ENCODE results near the gene MICU1. TPM values are rescaled to one million over a fixed set of nuclear protein-coding genes. Genes with fewer than 3 reads are reported as not detected.
"Not testable (repeated sequence)": the region's sequence is repeated elsewhere in the genome, so short reads cannot be mapped to it uniquely, and the experiment has no call there.

MICU1 gene
- total and polyA plus RNA-seq, 3 donors from 2014 or later = 34.7 to 42.7 (median 38.9) TPM

- Histone ChIP-seq H3K27me3 (no peaks in the 10 kb centered on the region), H3K4me1 (no peaks in the 10 kb centered on the region), H3K27ac (no peak overlapping the region), H3K4me3 (no peak overlapping the region), H3K36me3 (ENCODE audit: low read depth, missing control alignments) (no peaks in the 10 kb centered on the region), H3K9me3 (no peaks in the 10 kb centered on the region)
- intact Hi-C loops (cut with DNase I; ENCODE audit: low total_unique reads) = no loop called here
- 83 to 95% methylated on average over 2 to 12 of the region's 12 CpGs for WGBS, 2 donors
- TF ChIP-seq CTCF (IDR thresholded peaks at IDR 0.05) = no peak
- TF ChIP-seq POLR2A (IDR thresholded peaks at IDR 0.05) = no peak
- DNase-seq = no peak
Observed at GRCh38 chr10:72435570-72435969, 190.3 kb downstream of the MICU1 start.

DNA sequence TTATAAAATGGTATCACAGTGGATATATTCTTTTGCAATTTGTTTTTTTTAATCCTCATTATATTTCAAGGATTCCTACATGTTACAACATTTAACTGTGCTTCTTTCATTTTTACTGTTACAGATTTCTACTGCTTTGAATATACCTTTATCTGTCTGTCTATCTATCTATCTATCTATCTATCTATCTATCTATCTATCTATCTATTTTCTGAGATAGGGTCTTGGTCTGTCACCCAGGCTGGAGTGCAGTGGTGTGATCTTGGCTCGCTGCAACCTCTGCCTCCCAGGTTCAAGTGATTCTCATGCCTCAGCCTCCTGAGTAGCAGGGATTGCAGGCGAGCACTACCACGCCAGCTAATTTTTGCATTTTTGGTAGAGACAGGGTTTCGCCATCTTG, 194.9 kb downstream of the MICU1 start:
- DNase-seq; H3K4me3 ChIP-seq; H3K27me3 ChIP-seq; H3K27ac ChIP-seq; H3K9me3 ChIP-seq; H3K36me3 ChIP-seq (ENCODE audit: low read depth, missing control alignments); intact Hi-C loops (cut with DNase I; ENCODE audit: low total_unique reads); H3K4me1 ChIP-seq: not testable (repeated sequence)
- 94 to 97% methylated on average over 4 of the region's 4 CpGs for WGBS, 2 donors

GRCh38 chr10:72429931-72430330, 195.9 kb downstream of the MICU1 start:
- H3K27ac ChIP-seq = no peak overlapping the region
- WGBS, 2 donors = 47 to 75% methylated on average over 1 of the region's 1 CpG
- no peak overlapping the region for H3K4me3 ChIP-seq

DNA sequence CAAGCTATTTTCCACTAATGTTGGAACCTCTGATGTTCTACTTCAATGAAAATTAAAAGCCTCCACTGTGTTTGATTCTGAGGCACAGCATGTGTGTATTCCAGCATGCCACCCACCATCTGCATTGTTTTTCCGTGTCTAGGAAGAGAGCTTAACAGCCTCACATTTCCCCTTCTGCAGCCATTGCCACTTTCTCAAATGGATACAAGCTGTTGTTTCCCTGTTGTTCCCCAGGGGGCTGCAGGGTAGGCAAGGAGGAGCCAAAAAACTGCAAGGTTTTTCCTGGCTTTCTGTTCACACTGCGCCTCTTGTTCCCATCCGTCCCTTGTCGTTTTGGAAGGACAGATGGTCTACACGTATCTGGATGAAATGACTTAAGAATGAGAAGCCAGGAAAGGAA, 198.9 kb downstream of the MICU1 start:
- peaks cover 21% of the 10 kb centered on the region for H3K4me1 ChIP-seq
- H3K27ac ChIP-seq = no peak overlapping the region
- WGBS, 2 donors = 27 to 40% methylated on average over 5 of the region's 5 CpGs
- no peaks in the 10 kb centered on the region for H3K27me3 ChIP-seq
- no peaks in the 10 kb centered on the region for H3K9me3 ChIP-seq
- no peak overlapping the region for H3K4me3 ChIP-seq
- intact Hi-C loops (cut with DNase I; ENCODE audit: low total_unique reads) = no loop called here
- TF ChIP-seq CTCF (IDR thresholded peaks at IDR 0.05) (no peak), POLR2A (IDR thresholded peaks at IDR 0.05) (no peak)
- no peak for DNase-seq
- H3K36me3 ChIP-seq (ENCODE audit: low read depth, missing control alignments) = no peaks in the 10 kb centered on the region

More at GRCh38 chr10:72429931-72430330, 195.9 kb downstream of the MICU1 start:
- Histone ChIP-seq H3K27me3 (no peaks in the 10 kb centered on the region), H3K4me1 (peaks cover 12% of the 10 kb centered on the region), H3K36me3 (ENCODE audit: low read depth, missing control alignments) (no peaks in the 10 kb centered on the region), H3K9me3 (no peaks in the 10 kb centered on the region)
- intact Hi-C loops (cut with DNase I; ENCODE audit: low total_unique reads) = no loop called here
- no peak for TF ChIP-seq POLR2A (IDR thresholded peaks at IDR 0.05)
- no peak for TF ChIP-seq CTCF (IDR thresholded peaks at IDR 0.05)
- no peak for DNase-seq

DNA sequence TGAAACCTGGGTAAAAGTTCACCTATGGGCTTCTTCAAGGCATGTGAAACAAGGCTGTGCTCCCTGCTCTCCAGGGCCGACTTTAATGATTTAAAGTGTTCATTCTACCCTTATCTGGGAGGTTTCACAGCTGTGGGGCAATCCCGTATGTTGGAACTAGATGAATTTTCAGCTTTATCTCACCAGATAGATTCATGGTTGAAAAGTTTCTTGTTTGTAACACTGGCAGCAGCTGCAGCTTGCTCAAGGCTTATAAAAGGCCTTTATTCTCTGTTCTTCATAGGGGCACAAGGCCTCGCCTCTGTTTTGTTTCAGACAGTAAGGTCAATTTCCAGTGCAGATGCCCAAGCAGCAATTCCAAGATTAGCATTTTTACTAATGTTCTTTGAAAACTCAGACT, 200.7 kb downstream of the MICU1 start:
- Histone ChIP-seq H3K27me3 (no peaks in the 10 kb centered on the region), H3K36me3 (ENCODE audit: low read depth, missing control alignments) (no peaks in the 10 kb centered on the region), H3K4me3 (no peak overlapping the region), H3K9me3 (no peaks in the 10 kb centered on the region), H3K4me1 (peaks cover 21% of the 10 kb centered on the region), H3K27ac (peak overlapping the region; percentile 48 to 68)
- TF ChIP-seq CTCF (IDR thresholded peaks at IDR 0.05) (no peak), POLR2A (IDR thresholded peaks at IDR 0.05) (no peak)
- WGBS, 2 donors = 55 to 62% methylated on average over 3 of the region's 3 CpGs
- DNase-seq = peak; percentile 80
- intact Hi-C loops (cut with DNase I; ENCODE audit: low total_unique reads) = no loop called here
